HG03280 (cell line): Measurements from ENCODE around the gene ACVR2A.

Source experiments
- ATAC-seq: cut with Tn5 transposase; IDR thresholded peaks from one replicate; pipeline ENCODE4 v1.9.1; 2021; ENCODE audit warnings: mild to moderate bottlenecking, moderate library complexity; ENCODE audit not compliant: unreplicated experiment

Gene ACVR2A

GRCh38 chr2:147854557-147855134 is 9.8 kb downstream of the ACVR2A start:
- no peak for ATAC-seq

GRCh38 chr2:147855316-147855715 is 10.5 kb downstream of the ACVR2A start:
- ATAC-seq = no peak

- ATAC-seq = no peak
These were observed 11.1 kb downstream of the ACVR2A start for GRCh38 chr2:147855977-147856376.

GRCh38 chr2:147860009-147860408 is 15.2 kb downstream of the ACVR2A start:
- ATAC-seq = no peak

GRCh38 chr2:147862859-147863516 is 18.2 kb downstream of the ACVR2A start:
- ATAC-seq = no peak

GRCh38 chr2:147863835-147864234 is 19.0 kb downstream of the ACVR2A start:
- no peak for ATAC-seq

GRCh38 chr2:147865560-147865959 is 20.7 kb downstream of the ACVR2A start:
- ATAC-seq = no peak

GRCh38 chr2:147867050-147867449 is 22.2 kb downstream of the ACVR2A start:
- ATAC-seq = no peak

- ATAC-seq = no peak
These were observed 25.1 kb downstream of the ACVR2A start for GRCh38 chr2:147869934-147870333.

GRCh38 chr2:147872967-147873366 is 28.1 kb downstream of the ACVR2A start:
- no peak for ATAC-seq

- no peak for ATAC-seq
These were observed 29.1 kb downstream of the ACVR2A start for GRCh38 chr2:147873859-147874483.

- no peak for ATAC-seq
These were observed 35.0 kb downstream of the ACVR2A start for GRCh38 chr2:147879846-147880245.

GRCh38 chr2:147882631-147883030 is 37.8 kb downstream of the ACVR2A start:
- no peak for ATAC-seq

GRCh38 chr2:147884830-147885229 is 40.0 kb downstream of the ACVR2A start:
- ATAC-seq = no peak

- ATAC-seq = no peak
These were observed 41.3 kb downstream of the ACVR2A start for GRCh38 chr2:147886136-147886535.

- peak; percentile 78 for ATAC-seq
These were observed 43.9 kb downstream of the ACVR2A start for GRCh38 chr2:147888680-147889079.

- ATAC-seq = no peak
These were observed 59.2 kb downstream of the ACVR2A start for GRCh38 chr2:147904051-147904450.

GRCh38 chr2:147909178-147909577 is 64.3 kb downstream of the ACVR2A start:
- ATAC-seq = no peak

GRCh38 chr2:147910990-147911473 is 66.2 kb downstream of the ACVR2A start:
- no peak for ATAC-seq

GRCh38 chr2:147913701-147914480 is 69.1 kb downstream of the ACVR2A start:
- no peak for ATAC-seq

GRCh38 chr2:147916067-147916466 is 71.2 kb downstream of the ACVR2A start:
- ATAC-seq = no peak
